GM12878 (cell line): ENCODE measurements around the gene LRP3. TPM values are rescaled to one million over a fixed set of nuclear protein-coding genes. Genes with fewer than 3 reads are reported as not detected.

Experiments used
- ATAC-seq: fragments of 200-7000 bp; cut with Tn5 transposase; 3 replicates; pipeline ENCODE4 v1.9.1; 2020; ENCODE audit warnings: mild to moderate bottlenecking, moderate library complexity
- BruUV-seq: library from RNA; stranded (reverse); fragments of 400-500 nt; replicated peaks from 2 replicates; lab custom pipeline; 2021; lab: Mats Ljungman, UMichigan
- CTCF ChIA-PET: fragments of 300-600 bp; sonication (Branson Sonifier 250); formaldehyde crosslinking; extraction: SDS; loops from one replicate; lab custom pipeline; 2021; ENCODE audit warnings: inconsistent platforms; lab: Yijun Ruan, JAX
- POLR2A ChIA-PET: fragments of 350-600 bp; formaldehyde crosslinking; extraction: SDS; loops from one replicate; lab custom pipeline; 2021; ENCODE audit warnings: inconsistent platforms; lab: Charles Lee
- RAD21 ChIA-PET: fragments of 300-600 bp; sonication (Branson Sonifier 250); formaldehyde crosslinking; loops from one replicate; lab custom pipeline; 2023; ENCODE audit warnings: antibody characterized with exemption; ENCODE audit not compliant: unreplicated experiment; lab: Charles Lee
- SMC1A ChIA-PET: fragments of 300-600 bp; sonication (Branson Sonifier 250); formaldehyde crosslinking; loops from one replicate; lab custom pipeline; 2023; ENCODE audit not compliant: unreplicated experiment, uncharacterized antibody; lab: Charles Lee
- DNase-seq: peaks from one replicate; pipeline ENCODE4 v3.0.0-alpha.2; 2011; ENCODE audit warnings: low read depth, low spot score
- FAIRE-seq: peaks from 3 replicates; lab custom pipeline; 2011; peaks lifted over from hg19 to GRCh38; lab: Jason Lieb, UNC
- H2AFZ ChIP-seq: 2 replicates; pipeline ENCODE4 v1.6.0; 2011; ENCODE audit warnings: low read depth, low read length, control low read depth; ENCODE audit not compliant: control insufficient read depth
- H3K27ac ChIP-seq: 2 replicates; pipeline ENCODE4 v1.5.1; 2011; ENCODE audit warnings: control low read depth; ENCODE audit not compliant: control insufficient read depth, insufficient read depth
- H3K27me3 ChIP-seq, 2 experiments: replicated peaks in 1 of 2; 2 replicates each; pipeline versions ENCODE4 v1.6.0 to v1.6.1; 2011; ENCODE audit warnings: low read length in 1 of 2; ENCODE audit not compliant: control insufficient read depth in 2 of 2, insufficient read depth in 2 of 2
- H3K36me3 ChIP-seq, 2 experiments: 2 replicates each; pipeline ENCODE4 v1.5.1; 2011; ENCODE audit warnings: low read length in 1 of 2; ENCODE audit not compliant: control insufficient read depth in 2 of 2, insufficient read depth in 2 of 2
- H3K4me1 ChIP-seq: 2 replicates; pipeline ENCODE4 v1.6.1; 2011; ENCODE audit warnings: mild to moderate bottlenecking, low read length, moderate library complexity, mixed read lengths; ENCODE audit not compliant: control insufficient read depth, insufficient read depth
- H3K4me2 ChIP-seq: 2 replicates; pipeline ENCODE4 v1.6.0; 2011; ENCODE audit warnings: control low read depth; ENCODE audit not compliant: control insufficient read depth, insufficient read depth
- H3K4me3 ChIP-seq: fragments of 200-600 bp; sonication (generic); 2 replicates; pipeline ENCODE4 v1.5.1; 2016
- H3K79me2 ChIP-seq: 2 replicates; pipeline ENCODE4 v1.6.0; 2011; ENCODE audit warnings: low read length; ENCODE audit not compliant: control insufficient read depth, insufficient read depth
- H3K9ac ChIP-seq: 2 replicates; pipeline ENCODE4 v1.8.0; 2011; ENCODE audit warnings: low read length, control low read depth, mixed read lengths; ENCODE audit not compliant: control insufficient read depth, insufficient read depth
- H3K9me3 ChIP-seq: replicated peaks from 3 replicates; pipeline ENCODE4 v1.5.1; 2011; ENCODE audit warnings: mild to moderate bottlenecking, low read length; ENCODE audit not compliant: control insufficient read depth, insufficient read depth
- H4K20me1 ChIP-seq: 2 replicates; pipeline ENCODE4 v1.6.0; 2011; ENCODE audit not compliant: control insufficient read depth, insufficient read depth
- EED ChIP-seq: sonication (generic); IDR thresholded peaks from 2 replicates; pipeline ENCODE4 v1.6.1; 2016; ENCODE audit warnings: antibody characterized with exemption, low read depth
- GATAD2B ChIP-seq: fragments of 450-650 bp; conservative IDR thresholded peaks from 2 replicates; pipeline ENCODE4 v1.6.1; 2017; ENCODE audit warnings: low read depth, mild to moderate bottlenecking, moderate library complexity
- IKZF1 ChIP-seq: fragments of 450-650 bp; conservative IDR thresholded peaks from 2 replicates; pipeline ENCODE4 v1.6.1; 2017; ENCODE audit warnings: antibody characterized with exemption, mild to moderate bottlenecking
- KDM1A ChIP-seq: fragments of 200-600 bp; sonication (generic); IDR thresholded peaks from 2 replicates; pipeline ENCODE4 v1.6.1; 2016; ENCODE audit warnings: borderline replicate concordance
- MYC ChIP-seq: IDR thresholded peaks from 2 replicates; pipeline ENCODE4 v1.6.1; 2011; ENCODE audit warnings: mild to moderate bottlenecking, low read length, moderate library complexity, inconsistent platforms; ENCODE audit not compliant: insufficient read depth, insufficient replicate concordance, insufficient read length, severe bottlenecking
- NBN ChIP-seq: fragments of 450-650 bp; IDR thresholded peaks from 2 replicates; pipeline ENCODE4 v1.6.1; 2016
- NFYA ChIP-seq: IDR thresholded peaks from 2 replicates; pipeline ENCODE4 v1.6.1; 2011; ENCODE audit warnings: low read depth, mild to moderate bottlenecking, low read length, improper control_type of control experiment, borderline replicate concordance
- RAD21 ChIP-seq: IDR thresholded peaks from 2 replicates; pipeline ENCODE4 v1.6.1; 2011; ENCODE audit warnings: mild to moderate bottlenecking, low read depth, low read length, moderate library complexity; ENCODE audit not compliant: insufficient read depth
- RELA ChIP-seq: fragments of 450-650 bp; IDR thresholded peaks from 2 replicates; pipeline ENCODE4 v1.8.0; 2014; ENCODE audit warnings: borderline replicate concordance; ENCODE audit not compliant: partially characterized antibody
- SMC3 ChIP-seq: IDR thresholded peaks from 2 replicates; pipeline ENCODE4 v1.6.1; 2011; ENCODE audit warnings: low read length, improper control_type of control experiment, borderline replicate concordance
- WGBS: methylation state at CpG from one replicate; pipeline ENCODE4 v1.1.6; 2016; ENCODE audit warnings: low lambda C conversion rate; ENCODE audit not compliant: insufficient replicate concordance, insufficient coverage; ENCODE audit errors: missing lambda C conversion rate; 5-methylcytosine and 5-hydroxymethylcytosine counted together
- in situ Hi-C: fragments of 300-500 bp; cut with MboI; formaldehyde crosslinking; loops from 9 replicates; pipeline ENCODE4 v1.14.3; 2018; ENCODE audit warnings: mixed read lengths
- intact Hi-C: fragments of 100-400 bp; cut with micrococcal nuclease; formaldehyde crosslinking; loops from one replicate; pipeline ENCODE4 v1.14.2; 2022; ENCODE audit not compliant: unreplicated experiment
- polyA plus RNA-seq, 11 experiments: library from polyadenylated mRNA; depleted of rRNA in 4 of 11; unstranded in 6 of 11; stranded (reverse) in 5 of 11; fragments of >200 nt; fragmentation: Nextera tagmentation in 4 of 11; fragmentation: Illumina TruSeq in 1 of 11; extraction: Ambion mirVana in 4 of 11; extraction: Trizol in 1 of 11; gene quantifications; 1 replicate in 1 of 11; 2 replicates in 10 of 11; pipeline versions ENCODE4 v1.2.1 to v1.2.3, GENCODE V29; 2011 to 2016; ENCODE audit warnings: inconsistent platforms in 2 of 11, missing spikeins in 2 of 11, low read depth in 1 of 11
- total RNA-seq, 4 experiments: library from RNA; depleted of rRNA in 3 of 4; stranded (reverse); fragments of >200 nt in 3 of 4; fragmentation: Illumina TruSeq in 1 of 4; extraction: Trizol in 1 of 4; gene quantifications; 2 replicates each; pipeline versions ENCODE4 v1.2.1 to v1.2.3, GENCODE V29; 2013 to 2021
- TF ChIP-seq, protein P1 (sequence below): fragments of 450-650 bp; IDR thresholded peaks from 2 replicates; pipeline ENCODE4 v1.6.1; 2017; ENCODE audit warnings: antibody characterized with exemption, mild to moderate bottlenecking, moderate library complexity
- TF ChIP-seq, protein P2 (sequence below): fragments of 150-350 bp; IDR thresholded peaks from 2 replicates; pipeline ENCODE4 v1.6.1; 2016; ENCODE audit warnings: low read depth, low read length

LRP3 gene
- total and polyA plus RNA-seq, 10 of the 15 experiments (the other 5 are each of a cell fraction or from before 2014, with no cell fraction given) = 0.12 to 3.2 (median 0.64) TPM; not detected in 2

DNA sequence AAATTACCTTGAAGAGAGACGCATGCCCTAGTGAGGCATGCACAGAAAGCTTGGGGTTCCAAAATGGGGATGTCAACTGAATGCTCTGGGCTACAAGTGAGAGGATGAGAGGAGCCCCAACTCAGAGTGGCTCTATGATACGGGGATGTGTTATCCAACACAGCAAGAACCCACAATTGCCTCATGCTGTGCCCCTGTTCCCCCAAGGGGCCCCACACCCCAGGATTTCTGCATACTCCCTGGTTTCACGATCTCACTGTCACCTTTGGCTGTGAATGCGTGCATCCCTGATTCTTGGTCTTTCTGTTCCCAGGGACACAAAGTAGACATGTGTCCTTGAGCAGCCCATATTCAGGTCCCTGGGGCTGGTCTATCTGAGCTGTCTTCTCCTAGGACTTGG is 32.9 kb upstream of the LRP3 start:
- no TSS peak for BruUV-seq
- Histone ChIP-seq H3K27ac (no peak overlapping the region), H3K9ac (no peak overlapping the region), H3K79me2 (no peaks in the 10 kb centered on the region), H4K20me1 (no peaks in the 10 kb centered on the region), H3K4me1 (peaks cover 10% of the 10 kb centered on the region), H3K4me3 (no peak overlapping the region), H2AFZ (no peak overlapping the region), H3K27me3 (no peaks in the 10 kb centered on the region), H3K4me2 (no peak overlapping the region), H3K36me3 (no peaks in the 10 kb centered on the region), H3K9me3 (no peaks in the 10 kb centered on the region)
- in situ Hi-C loops (no loop called here), intact Hi-C loops (no loop called here)
- RAD21 ChIA-PET = no interaction called here
- 73% methylated on average over 4 of the region's 4 CpGs for WGBS
- TF ChIP-seq, protein P1, sequence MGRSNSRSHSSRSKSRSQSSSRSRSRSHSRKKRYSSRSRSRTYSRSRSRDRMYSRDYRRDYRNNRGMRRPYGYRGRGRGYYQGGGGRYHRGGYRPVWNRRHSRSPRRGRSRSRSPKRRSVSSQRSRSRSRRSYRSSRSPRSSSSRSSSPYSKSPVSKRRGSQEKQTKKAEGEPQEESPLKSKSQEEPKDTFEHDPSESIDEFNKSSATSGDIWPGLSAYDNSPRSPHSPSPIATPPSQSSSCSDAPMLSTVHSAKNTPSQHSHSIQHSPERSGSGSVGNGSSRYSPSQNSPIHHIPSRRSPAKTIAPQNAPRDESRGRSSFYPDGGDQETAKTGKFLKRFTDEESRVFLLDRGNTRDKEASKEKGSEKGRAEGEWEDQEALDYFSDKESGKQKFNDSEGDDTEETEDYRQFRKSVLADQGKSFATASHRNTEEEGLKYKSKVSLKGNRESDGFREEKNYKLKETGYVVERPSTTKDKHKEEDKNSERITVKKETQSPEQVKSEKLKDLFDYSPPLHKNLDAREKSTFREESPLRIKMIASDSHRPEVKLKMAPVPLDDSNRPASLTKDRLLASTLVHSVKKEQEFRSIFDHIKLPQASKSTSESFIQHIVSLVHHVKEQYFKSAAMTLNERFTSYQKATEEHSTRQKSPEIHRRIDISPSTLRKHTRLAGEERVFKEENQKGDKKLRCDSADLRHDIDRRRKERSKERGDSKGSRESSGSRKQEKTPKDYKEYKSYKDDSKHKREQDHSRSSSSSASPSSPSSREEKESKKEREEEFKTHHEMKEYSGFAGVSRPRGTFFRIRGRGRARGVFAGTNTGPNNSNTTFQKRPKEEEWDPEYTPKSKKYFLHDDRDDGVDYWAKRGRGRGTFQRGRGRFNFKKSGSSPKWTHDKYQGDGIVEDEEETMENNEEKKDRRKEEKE = no peak
- TF ChIP-seq RAD21 (no peak), RELA (no peak), KDM1A (no peak), IKZF1 (no peak), MYC (no peak), SMC3 (no peak), EED (no peak), NFYA (no peak), NBN (no peak), GATAD2B (no peak)
- TF ChIP-seq, protein P2, sequence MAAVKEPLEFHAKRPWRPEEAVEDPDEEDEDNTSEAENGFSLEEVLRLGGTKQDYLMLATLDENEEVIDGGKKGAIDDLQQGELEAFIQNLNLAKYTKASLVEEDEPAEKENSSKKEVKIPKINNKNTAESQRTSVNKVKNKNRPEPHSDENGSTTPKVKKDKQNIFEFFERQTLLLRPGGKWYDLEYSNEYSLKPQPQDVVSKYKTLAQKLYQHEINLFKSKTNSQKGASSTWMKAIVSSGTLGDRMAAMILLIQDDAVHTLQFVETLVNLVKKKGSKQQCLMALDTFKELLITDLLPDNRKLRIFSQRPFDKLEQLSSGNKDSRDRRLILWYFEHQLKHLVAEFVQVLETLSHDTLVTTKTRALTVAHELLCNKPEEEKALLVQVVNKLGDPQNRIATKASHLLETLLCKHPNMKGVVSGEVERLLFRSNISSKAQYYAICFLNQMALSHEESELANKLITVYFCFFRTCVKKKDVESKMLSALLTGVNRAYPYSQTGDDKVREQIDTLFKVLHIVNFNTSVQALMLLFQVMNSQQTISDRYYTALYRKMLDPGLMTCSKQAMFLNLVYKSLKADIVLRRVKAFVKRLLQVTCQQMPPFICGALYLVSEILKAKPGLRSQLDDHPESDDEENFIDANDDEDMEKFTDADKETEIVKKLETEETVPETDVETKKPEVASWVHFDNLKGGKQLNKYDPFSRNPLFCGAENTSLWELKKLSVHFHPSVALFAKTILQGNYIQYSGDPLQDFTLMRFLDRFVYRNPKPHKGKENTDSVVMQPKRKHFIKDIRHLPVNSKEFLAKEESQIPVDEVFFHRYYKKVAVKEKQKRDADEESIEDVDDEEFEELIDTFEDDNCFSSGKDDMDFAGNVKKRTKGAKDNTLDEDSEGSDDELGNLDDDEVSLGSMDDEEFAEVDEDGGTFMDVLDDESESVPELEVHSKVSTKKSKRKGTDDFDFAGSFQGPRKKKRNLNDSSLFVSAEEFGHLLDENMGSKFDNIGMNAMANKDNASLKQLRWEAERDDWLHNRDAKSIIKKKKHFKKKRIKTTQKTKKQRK = no peak
- CTCF ChIA-PET = interaction anchor here (2.5 kb wide), 1 partner anchor 16 kb away, joined by 7 read pairs; no protein-coding TSS in a partner anchor
- POLR2A ChIA-PET = interaction anchor here (0.8 kb wide), 1 partner anchor 16 kb away, joined by 3 read pairs; no protein-coding TSS in a partner anchor
- no peak for DNase-seq
- FAIRE-seq = no peak
- SMC1A ChIA-PET = interaction anchor here (1.1 to 1.3 kb wide), 3 partner anchors 11 to 20 kb away, joined by 3 to 4 read pairs (median 3); no protein-coding TSS in a partner anchor
- no peak for ATAC-seq
